Left kidney (tissue), 2 donors: ENCODE data around the gene CCDC88C. TPM values are rescaled to one million over a fixed set of nuclear protein-coding genes. Genes with fewer than 3 reads are reported as not detected.
"Not testable (repeated sequence)": the region's sequence is repeated elsewhere in the genome, so short reads cannot be mapped to it uniquely, and the experiment has no call there.

ENCODE experiments used
- DNase-seq: peaks from one replicate; pipeline ENCODE4 v3.0.0-alpha.2; 2013
- polyA plus RNA-seq: library from polyadenylated mRNA; unstranded; fragments of 120-200 nt; gene quantifications from one replicate; pipeline ENCODE4 v1.2.1, GENCODE V29; 2013; ENCODE audit not compliant: insufficient read length

Gene CCDC88C
- polyA plus RNA-seq, 1 donor: 42.5 TPM

- no peak for DNase-seq
These were observed 1.4 kb upstream of the CCDC88C start for GRCh38 chr14:91419044-91419397.

GRCh38 chr14:91418387-91419043 lies 895 bp upstream of the CCDC88C start:
- no peak for DNase-seq

GRCh38 chr14:91417983-91418386 lies 365 bp upstream of the CCDC88C start:
- no peak for DNase-seq

GRCh38 chr14:91416744-91417119 lies 888 bp downstream of the CCDC88C start:
- no peak for DNase-seq

- no peak for DNase-seq
These were observed 1.6 kb downstream of the CCDC88C start for GRCh38 chr14:91415794-91416743.

- DNase-seq: no peak
These were observed 3.2 kb downstream of the CCDC88C start for GRCh38 chr14:91414475-91414833.

- DNase-seq: no peak
These were observed 3.8 kb downstream of the CCDC88C start for GRCh38 chr14:91413547-91414474.

GRCh38 chr14:91412939-91413338 lies 4.7 kb downstream of the CCDC88C start:
- DNase-seq: no peak

- DNase-seq: no peak
These were observed 6.7 kb downstream of the CCDC88C start for GRCh38 chr14:91410771-91411536.

- no peak for DNase-seq
These were observed 7.5 kb downstream of the CCDC88C start for GRCh38 chr14:91409928-91410718.

GRCh38 chr14:91409240-91409639 lies 8.4 kb downstream of the CCDC88C start:
- not testable (repeated sequence) for DNase-seq

- DNase-seq: no peak
These were observed 10.6 kb downstream of the CCDC88C start for GRCh38 chr14:91406982-91407381.

GRCh38 chr14:91406451-91406850 lies 11.2 kb downstream of the CCDC88C start:
- DNase-seq: no peak

GRCh38 chr14:91405724-91406435 lies 11.7 kb downstream of the CCDC88C start:
- no peak for DNase-seq

- no peak for DNase-seq
These were observed 12.3 kb downstream of the CCDC88C start for GRCh38 chr14:91405241-91405721.

GRCh38 chr14:91402771-91403600 lies 14.6 kb downstream of the CCDC88C start:
- DNase-seq: no peak

- no peak for DNase-seq
These were observed 15.3 kb downstream of the CCDC88C start for GRCh38 chr14:91402348-91402747.

GRCh38 chr14:91401751-91402150 lies 15.9 kb downstream of the CCDC88C start:
- DNase-seq: no peak

- DNase-seq: no peak
These were observed 16.9 kb downstream of the CCDC88C start for GRCh38 chr14:91400696-91401095.
